Lower leg skin (tissue), 4 donors: ENCODE data around the gene LRRC25. TPM values are rescaled to one million over a fixed set of nuclear protein-coding genes. Genes with fewer than 3 reads are reported as not detected.
"Not testable (repeated sequence)": the region's sequence is repeated elsewhere in the genome, so short reads cannot be mapped to it uniquely, and the experiment has no call there.

Experiments
- DNase-seq, 2 donors: peaks; one replicate each; pipeline ENCODE4 v3.0.0-alpha.2; 2019; ENCODE audit warnings: low spot score in 2 of 2
- H3K4me3 ChIP-seq: fragments of 200-600 bp; sonication (generic); 2 replicates; pipeline ENCODE4 v1.5.1; 2017; ENCODE audit warnings: mild to moderate bottlenecking, low read depth; ENCODE audit not compliant: poor library complexity, severe bottlenecking
- POLR2A ChIP-seq, 2 donors: fragments of 450-650 bp; IDR thresholded peaks; one replicate each; pipeline ENCODE4 v1.6.1; 2016 to 2017; ENCODE audit warnings: antibody characterized with exemption in 2 of 2, mild to moderate bottlenecking in 1 of 2, moderate library complexity in 1 of 2
- WGBS, 2 donors: methylation state at CpG; one replicate each; pipeline ENCODE4 v1.1.5; 2018; 5-methylcytosine and 5-hydroxymethylcytosine counted together
- intact Hi-C: fragments of 100-400 bp; cut with DNase I; formaldehyde crosslinking; loops from one replicate; pipeline ENCODE4 v1.15.0; 2023; ENCODE audit warnings: low total_unique reads
- total RNA-seq, 4 donors: library from RNA; depleted of rRNA; stranded (reverse); fragments of >200 nt; gene quantifications; one replicate each; pipeline ENCODE4 v1.1.0, GENCODE V29; 2016
- TF ChIP-seq, protein P1 (sequence below), 3 donors: fragments of 450-650 bp; IDR thresholded peaks; one replicate each; pipeline ENCODE4 v1.5.1; 2016; ENCODE audit warnings: antibody characterized with exemption in 3 of 3, mild to moderate bottlenecking in 3 of 3, moderate library complexity in 2 of 3

Gene LRRC25
- total RNA-seq, 4 donors from 2014 or later: 1.2 to 3.4 (median 2.2) TPM; not detected in 1

DNA sequence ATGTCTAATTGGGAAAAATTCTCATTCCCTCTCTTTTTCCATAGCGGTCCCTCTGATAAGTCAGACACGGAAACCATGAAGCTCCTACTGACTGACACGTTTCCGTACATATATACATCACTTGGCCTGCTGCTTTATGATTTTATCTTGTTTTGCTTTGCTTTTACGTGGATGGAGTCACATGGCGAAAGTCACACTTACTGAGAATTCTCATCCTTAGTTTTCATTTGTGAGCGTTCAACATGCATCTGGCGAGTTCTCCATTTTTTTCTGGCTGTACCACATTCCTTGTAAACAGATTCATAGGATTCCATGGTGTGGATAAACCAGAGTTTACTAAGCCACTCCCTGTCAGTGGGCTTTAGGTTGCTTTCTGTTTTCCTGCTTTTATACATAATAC, 35.8 kb downstream of the LRRC25 start:
- TF ChIP-seq POLR2A (IDR thresholded peaks at IDR 0.05): no peak
- TF ChIP-seq, protein P1, sequence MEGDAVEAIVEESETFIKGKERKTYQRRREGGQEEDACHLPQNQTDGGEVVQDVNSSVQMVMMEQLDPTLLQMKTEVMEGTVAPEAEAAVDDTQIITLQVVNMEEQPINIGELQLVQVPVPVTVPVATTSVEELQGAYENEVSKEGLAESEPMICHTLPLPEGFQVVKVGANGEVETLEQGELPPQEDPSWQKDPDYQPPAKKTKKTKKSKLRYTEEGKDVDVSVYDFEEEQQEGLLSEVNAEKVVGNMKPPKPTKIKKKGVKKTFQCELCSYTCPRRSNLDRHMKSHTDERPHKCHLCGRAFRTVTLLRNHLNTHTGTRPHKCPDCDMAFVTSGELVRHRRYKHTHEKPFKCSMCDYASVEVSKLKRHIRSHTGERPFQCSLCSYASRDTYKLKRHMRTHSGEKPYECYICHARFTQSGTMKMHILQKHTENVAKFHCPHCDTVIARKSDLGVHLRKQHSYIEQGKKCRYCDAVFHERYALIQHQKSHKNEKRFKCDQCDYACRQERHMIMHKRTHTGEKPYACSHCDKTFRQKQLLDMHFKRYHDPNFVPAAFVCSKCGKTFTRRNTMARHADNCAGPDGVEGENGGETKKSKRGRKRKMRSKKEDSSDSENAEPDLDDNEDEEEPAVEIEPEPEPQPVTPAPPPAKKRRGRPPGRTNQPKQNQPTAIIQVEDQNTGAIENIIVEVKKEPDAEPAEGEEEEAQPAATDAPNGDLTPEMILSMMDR (IDR thresholded peaks at IDR 0.05): no peak
- no peak overlapping the region for H3K4me3 ChIP-seq
- intact Hi-C loops: no loop called here
- DNase-seq: no peak
- WGBS, 2 donors: 91 to 95% methylated on average over 8 of the region's 8 CpGs

DNA sequence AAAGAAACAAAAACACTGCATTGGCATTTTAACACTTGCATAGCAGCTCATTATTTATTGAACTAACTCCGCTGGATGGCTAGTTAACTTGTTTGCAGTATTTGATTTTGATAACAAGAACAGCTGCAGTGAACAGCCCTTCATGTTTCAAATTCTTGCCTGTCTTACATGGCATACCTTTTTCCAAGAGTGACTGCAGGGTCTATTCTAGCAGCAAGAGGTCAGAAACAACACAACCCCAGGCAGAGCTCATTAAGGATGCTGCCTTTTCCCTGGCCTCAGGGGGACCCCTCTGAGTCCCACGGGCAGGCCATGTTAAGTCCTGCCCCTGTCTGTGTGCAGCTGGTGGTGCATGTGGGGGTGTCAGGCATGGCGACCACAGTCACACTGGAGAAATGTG, 40.4 kb downstream of the LRRC25 start:
- TF ChIP-seq POLR2A (IDR thresholded peaks at IDR 0.05): no peak
- TF ChIP-seq, protein P1 (IDR thresholded peaks at IDR 0.05): no peak
- 96% methylated on average over 3 of the region's 3 CpGs for WGBS, 2 donors
- H3K4me3 ChIP-seq: no peak overlapping the region
- intact Hi-C loops: no loop called here
- no peak for DNase-seq

DNA sequence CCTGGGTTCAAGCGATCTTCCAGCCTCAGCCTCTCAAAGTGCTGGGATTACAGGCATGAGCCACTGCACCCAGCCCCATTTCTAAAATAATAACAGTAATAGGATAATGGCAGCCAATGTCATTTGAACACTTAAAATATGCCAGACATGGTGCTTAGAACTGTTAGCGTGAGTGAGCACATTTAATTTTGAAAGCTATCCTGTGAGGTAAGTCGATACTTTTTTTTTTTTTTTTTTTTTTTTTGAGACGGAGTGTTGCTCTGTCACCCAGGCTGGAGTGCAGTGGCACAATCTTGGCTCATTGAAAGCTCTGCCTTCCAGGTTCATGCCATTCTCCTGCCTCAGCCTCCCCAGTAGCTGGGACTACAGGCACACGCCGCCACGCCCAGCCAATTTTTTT, 42.7 kb downstream of the LRRC25 start:
- not testable (repeated sequence) for H3K4me3 ChIP-seq, DNase-seq
- WGBS, 2 donors: 93 to 95% methylated on average over 7 of the region's 7 CpGs
- intact Hi-C loops: loop anchor here (5.0 kb wide), 1 partner anchor 58 kb away; no protein-coding TSS in a partner anchor

DNA sequence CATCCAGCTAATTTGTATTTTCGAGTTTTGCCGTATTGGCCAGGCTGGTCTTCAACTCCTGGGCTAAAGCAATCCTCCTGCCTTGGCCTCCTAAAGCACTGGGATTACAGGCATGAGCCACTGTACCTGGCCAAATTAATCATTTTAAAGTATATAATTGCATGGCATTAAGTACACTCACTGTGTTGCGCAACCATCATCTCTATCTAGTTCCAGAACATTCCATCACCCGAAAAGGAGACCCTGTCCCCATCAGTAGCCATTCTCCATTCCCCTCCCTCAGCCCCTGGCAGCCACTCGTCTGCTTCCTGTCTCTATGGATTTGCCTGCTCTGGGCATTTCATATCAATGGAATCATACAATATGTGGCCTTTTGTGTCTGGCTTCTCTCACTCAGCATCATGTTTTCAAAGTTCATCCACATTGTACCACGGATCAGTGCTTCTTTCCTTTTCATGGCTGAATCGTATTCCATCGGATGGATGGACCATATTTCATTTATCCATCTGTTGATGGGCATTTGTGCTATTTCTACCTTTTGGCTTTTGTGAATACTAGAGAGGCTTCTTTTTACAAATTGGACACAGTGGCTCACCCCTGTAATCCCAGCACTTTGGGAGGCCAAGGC, 43.9 kb downstream of the LRRC25 start:
- TF ChIP-seq, protein P1 (IDR thresholded peaks at IDR 0.05): no peak
- TF ChIP-seq POLR2A (IDR thresholded peaks at IDR 0.05): no peak
- WGBS, 2 donors: 91 to 93% methylated on average over 8 of the region's 8 CpGs
- H3K4me3 ChIP-seq: no peak overlapping the region
- no peak for DNase-seq
- intact Hi-C loops: loop anchor here (5.0 kb wide), 1 partner anchor 59 kb away; no protein-coding TSS in a partner anchor

DNA sequence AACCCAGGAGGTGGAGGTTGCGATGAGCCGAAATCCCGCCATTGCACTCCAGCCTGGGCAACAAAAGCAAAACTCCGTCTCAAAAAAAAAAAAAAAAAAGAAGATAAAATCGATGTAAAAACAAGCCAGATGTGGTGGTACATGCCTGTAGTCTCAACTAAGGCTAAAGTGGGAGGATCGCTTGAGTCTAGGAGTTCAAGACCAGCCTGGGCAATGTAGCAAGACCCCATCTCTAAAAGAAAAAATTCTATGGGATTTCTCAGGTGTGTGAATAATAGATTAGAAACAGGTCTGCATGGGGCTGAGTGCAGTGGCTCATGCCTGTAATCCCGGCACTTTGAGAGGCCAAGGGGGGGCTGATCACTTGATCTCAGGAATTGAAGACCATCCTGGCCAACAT, 45.9 kb downstream of the LRRC25 start:
- intact Hi-C loops: loop anchor here (5.0 kb wide), 1 partner anchor 61 kb away; no protein-coding TSS in a partner anchor
- WGBS, 2 donors: 93 to 95% methylated on average over 7 of the region's 7 CpGs

DNA sequence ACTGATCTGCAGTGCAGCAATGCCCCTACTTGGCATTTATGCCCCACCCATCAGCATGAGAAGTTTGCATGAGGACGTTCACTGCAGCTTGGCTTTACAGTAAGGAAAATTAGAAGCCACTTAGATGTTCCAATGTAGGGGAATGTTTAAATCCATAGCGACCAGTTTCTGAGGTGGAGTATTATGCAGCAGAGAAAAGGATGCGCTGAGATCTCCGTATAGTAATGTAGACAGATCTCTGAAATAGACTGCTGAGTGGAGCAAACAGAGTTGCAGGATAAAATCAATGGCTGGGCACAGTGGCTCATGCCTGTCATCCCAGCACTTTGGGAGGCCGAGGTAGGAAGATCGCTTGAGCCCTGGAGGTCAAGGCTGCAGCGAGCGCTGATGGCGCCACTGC, 46.9 kb downstream of the LRRC25 start:
- WGBS, 2 donors: 85 to 91% methylated on average over 9 of the region's 9 CpGs
- intact Hi-C loops: loop anchor here (5.0 kb wide), 1 partner anchor 62 kb away; no protein-coding TSS in a partner anchor

More for the DNA sequence above, 45.9 kb downstream of the LRRC25 start:
- no peak overlapping the region for H3K4me3 ChIP-seq
- DNase-seq: no peak
- TF ChIP-seq, protein P1 (IDR thresholded peaks at IDR 0.05): no peak
- TF ChIP-seq POLR2A (IDR thresholded peaks at IDR 0.05): no peak

More for the DNA sequence above, 46.9 kb downstream of the LRRC25 start:
- no peak overlapping the region for H3K4me3 ChIP-seq
- DNase-seq: no peak
- TF ChIP-seq, protein P1 (IDR thresholded peaks at IDR 0.05): no peak
- no peak for TF ChIP-seq POLR2A (IDR thresholded peaks at IDR 0.05)
